Fibroblast of upper back skin (primary cell): ENCODE results near the gene ADAMTS16.
A peak's percentile ranks its signal among the peaks of the same experiment; 100 is the strongest.

ENCODE experiments used
- DNase-seq: peaks from one replicate; pipeline ENCODE4 v3.0.0-alpha.2; 2013

The ADAMTS16 gene

DNA sequence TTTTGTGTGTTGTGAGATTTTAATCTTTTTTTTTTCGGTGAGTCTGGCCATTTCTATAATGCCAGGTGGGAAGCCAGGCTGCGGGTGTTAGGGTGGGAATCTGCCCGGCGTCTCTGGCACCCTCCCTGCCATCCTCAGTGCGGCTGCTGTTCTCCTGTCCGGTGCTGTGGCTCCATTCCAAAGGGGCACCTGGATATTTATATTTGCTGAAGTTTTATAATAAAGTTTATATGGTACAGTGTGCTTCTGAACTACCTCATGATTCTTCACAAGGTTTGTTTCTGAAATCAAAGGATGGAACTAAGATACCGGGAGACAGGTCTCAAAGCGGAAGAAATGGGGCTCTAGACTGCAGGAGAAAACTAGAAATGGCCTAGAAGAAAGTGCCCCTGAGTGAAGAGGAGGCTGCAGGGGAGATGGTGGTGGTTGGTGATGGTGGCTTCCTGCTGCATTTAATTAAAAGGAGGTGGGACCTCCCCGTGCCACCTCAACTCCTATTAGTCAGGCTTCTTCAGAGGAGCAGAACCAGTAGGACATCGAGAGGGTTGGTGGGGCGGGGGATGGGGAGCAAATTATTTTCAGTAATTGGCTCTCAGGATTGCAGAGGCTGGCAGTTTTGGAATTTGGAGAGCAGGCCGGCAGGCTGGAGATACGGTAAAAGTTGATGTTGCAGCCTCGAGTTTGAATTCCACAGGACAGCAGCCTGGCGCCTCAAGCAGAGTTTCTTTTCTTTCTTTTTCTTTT lies 180.1 kb downstream of the ADAMTS16 start:
- no peak for DNase-seq

DNA sequence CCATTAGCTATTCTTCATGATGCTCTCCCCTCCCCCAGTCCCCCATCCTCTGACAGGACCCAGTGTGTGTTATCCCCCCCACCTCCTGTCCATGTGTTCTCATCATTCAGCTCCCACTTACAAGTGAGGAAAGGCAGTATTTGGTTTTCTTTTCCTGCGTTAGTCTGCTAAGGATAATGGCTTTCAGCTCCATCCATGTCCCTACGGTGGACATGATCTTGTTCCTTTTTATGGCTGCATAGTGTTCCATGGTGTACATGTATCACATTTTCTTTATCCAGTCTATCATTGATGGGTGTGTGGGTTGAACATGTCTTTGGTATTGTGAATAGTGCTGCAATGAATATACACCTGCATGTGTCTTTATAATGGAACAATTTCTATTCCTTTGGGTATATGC lies 181.0 kb downstream of the ADAMTS16 start:
- no peak for DNase-seq

DNA sequence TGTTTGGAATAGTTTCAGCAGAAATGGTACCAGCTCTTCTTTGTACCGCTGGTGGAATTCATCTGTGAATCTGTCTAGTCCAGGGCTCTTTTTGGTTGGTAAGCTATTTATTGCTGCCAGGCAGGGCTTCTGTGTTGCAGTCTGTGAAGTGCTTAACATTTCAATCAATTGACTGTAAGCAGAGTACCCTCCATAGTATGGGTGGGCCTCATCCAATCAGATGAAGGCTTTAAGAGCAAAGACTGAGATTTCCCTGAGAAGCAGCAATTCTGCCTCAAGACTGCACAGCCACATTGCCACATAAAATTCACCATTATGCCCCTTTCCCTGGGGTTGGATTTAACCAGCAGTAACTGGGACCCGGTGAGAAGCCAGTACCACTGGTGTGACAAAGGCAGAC lies 183.4 kb downstream of the ADAMTS16 start:
- DNase-seq = no peak

DNA sequence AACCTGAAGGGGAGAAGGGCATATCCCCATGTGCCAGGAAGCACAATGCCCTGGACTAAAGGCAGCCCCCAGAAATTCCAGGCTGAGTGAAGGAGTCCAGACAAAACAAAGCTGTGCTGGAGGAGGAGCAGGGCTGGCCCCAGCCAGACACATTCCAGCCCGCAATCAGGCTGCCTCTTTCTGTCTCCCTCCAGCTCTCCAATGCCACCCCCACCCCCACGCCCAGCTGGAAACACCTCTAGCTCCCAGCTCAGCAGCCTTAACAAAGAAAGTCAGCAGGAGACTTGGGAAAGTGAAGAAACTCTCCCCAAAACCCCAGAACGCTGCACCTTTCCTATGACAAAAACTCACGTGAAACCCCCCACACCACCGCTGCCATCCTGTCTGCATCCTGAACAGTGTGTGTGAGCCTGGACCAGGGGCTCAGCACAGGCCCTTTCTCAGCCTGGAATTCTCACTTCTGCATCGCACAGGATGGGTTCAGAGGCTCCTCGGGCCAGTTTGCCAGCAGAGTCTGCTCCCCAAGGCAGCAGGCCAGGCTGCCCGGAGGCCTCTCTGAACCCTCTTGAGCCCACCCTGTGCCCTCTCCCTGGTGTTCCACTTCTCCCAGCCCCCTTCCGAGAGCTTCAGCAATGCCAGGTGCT lies 186.1 kb downstream of the ADAMTS16 start:
- DNase-seq = peak; percentile 59

DNA sequence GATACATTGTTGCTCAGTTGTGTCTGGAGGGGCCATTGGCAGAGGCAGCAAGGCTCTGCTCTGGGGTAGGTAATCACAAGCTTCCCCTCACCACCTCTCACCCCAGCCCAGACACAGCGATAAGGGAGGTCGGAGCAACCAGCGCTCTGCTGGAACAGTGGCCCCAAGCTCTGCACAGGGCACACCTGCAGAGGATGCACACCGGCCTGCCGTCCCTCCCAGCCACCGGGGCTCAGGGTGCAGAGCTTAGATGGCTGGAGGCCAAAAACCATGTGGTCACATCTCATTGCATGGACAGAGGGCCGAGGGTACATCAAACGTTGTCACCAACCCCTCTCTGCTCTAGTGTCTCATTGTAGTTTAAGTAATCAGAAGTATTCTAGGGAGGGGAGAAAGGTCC lies 187.0 kb downstream of the ADAMTS16 start:
- no peak for DNase-seq

DNA sequence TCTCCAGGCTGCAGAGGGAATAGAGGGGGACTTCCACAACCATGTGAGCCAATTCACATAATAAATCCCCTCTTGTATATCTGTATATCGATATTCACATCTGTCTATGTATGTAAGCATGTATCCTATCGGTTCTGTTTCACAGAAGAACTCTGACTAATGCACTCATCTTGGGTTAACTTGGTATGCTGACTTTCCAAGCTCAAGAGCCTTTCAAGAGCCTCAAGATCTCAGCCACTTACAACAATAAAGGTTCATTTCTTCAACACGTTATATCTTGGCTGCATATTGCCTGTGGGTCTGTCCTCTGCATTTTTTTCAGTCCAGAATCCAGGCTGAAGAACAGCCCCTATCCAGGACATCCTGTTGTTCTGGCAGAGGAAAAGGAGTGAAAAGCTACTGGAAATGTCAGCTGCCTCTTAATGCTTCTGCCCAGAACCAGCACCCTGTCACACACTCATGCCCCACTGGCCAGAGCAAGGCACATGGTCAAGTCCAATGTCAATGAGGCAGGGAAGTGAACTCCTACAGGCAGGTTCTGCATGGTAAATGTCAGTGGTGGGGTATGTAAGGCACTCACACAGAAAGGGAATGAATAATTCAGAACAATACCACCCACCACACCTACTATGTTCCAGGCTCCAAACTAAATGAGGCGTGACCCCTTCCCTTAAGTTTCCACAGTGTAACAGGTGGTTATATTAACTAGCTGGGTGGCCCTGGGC lies 190.8 kb downstream of the ADAMTS16 start:
- DNase-seq = no peak

DNA sequence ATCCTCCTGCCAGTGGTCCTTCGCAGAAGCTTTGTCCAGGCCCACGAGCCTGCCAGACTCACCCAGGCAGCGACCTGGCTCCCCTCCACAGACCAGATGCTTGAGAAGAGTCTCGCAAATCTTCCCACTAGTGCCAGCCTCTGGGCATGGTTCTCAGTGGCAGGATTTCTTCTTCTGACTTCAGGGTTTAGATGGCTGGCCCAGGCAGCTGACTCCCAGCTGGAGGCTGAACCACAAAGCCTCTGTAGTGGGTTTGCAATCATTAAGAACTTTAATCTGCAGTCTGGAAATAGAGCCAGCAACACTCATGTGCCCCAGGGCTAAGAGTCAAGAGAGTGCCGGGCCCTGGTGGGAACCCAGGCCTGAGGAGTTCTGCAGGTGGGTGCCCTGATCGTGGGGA lies 191.7 kb downstream of the ADAMTS16 start:
- DNase-seq = no peak

DNA sequence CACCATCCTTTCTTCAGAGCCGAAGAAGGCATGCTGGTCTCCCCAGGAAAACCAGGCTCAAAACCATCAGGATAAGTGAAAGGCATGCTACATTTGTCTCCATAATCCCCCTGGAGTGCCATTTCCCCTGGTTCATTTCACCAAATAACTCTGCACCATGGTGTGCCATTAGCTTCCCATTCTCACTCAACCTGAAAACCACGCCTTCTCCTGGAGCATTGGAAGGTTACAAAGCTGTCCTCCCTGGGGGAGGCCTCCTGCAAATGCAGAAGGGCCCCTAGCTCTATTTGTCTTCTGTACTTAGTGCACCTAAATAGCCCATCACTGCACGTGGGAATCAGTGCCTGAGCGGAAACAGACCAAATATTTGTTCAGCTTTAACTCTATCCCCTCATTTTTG lies 192.2 kb downstream of the ADAMTS16 start:
- DNase-seq = no peak

DNA sequence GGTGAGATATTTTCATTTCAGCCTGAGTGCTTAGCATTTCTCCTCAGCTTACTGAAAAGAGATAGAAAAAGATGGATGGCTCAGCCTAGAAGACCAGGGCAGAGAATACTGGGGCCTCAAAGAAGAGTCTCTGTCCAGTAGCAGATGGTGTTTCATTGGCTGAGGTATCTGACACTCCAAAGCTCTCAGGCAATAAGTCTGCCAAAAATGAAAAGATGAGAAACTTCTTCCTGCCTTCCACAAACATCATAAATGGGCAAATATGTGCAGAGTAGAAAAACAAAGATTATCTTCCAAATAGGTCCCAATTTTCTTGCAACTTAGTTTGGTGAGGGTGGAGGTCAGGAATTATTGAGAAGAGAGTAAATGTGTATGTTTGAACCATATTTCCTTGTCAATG lies 195.0 kb downstream of the ADAMTS16 start:
- DNase-seq = peak; percentile 48

DNA sequence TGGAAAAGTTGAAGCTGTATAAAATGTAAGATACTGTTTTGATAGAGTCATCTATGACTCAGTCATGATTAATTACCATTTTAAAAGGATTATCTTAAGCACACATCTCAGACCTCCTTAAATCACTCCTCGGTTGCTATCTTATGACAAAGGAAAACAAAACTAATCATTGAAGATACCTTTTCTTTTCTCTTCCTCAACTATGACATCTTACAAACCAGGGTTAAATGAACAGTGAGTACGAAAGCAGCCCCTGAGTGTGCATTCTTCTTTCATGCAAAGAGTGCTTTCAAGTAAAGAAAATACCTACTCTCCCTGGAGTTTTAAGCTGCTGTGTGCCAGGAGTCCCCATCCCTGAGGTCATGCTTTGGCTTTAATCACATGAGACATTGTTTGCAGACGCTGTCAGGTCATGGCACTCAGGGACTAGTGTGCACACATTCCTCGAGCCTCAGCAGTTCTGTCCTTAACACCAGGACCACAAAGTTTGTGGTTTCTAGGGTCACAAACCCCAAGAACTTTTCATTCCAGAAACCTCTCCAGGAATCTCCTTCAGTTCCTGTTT lies 195.7 kb downstream of the ADAMTS16 start:
- peak; percentile 82 for DNase-seq

DNA sequence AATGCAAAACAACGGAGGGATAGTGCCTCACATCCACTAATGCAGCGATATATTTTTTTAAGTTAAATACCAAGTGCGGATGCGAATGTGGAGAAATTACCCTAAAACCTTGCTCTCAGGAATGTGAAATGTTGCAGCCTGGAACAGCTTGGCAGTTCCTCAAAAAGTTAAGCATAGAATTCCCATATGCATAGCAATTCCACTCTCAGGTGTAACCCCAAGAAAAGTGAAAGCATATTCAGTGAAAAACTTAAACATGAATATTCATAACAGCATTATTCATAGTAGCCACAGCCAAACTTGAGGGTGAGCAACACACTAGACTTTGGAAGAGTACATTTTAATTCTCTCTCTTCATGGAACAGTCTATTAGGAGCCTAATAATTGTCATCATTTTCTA lies 199.1 kb downstream of the ADAMTS16 start:
- DNase-seq = no peak

DNA sequence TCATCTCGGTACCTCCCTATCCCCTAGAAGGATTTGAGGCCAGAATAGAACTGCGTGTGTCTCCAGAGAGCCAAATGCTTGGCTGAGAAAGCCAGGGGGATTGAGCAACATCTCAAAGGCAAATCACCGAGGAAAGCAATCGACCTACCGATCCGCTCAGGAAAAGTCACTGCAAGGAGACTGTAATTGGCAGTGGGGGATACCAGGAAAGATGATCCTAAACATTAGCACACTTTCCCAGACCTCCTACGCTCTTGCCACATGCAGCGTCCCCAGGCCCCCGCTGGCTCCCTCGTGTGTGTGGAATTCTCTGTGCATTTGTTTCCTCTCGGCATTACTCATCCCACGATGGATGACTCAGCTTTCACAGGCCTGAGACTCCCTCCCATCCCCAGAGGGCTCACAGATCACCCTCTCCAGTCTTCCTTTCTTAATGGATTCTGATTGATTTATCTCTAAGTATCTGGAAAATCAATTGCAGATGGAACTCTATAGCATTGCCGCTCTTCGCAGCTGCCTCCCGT lies 200.1 kb downstream of the ADAMTS16 start:
- peak; percentile 99 for DNase-seq

DNA sequence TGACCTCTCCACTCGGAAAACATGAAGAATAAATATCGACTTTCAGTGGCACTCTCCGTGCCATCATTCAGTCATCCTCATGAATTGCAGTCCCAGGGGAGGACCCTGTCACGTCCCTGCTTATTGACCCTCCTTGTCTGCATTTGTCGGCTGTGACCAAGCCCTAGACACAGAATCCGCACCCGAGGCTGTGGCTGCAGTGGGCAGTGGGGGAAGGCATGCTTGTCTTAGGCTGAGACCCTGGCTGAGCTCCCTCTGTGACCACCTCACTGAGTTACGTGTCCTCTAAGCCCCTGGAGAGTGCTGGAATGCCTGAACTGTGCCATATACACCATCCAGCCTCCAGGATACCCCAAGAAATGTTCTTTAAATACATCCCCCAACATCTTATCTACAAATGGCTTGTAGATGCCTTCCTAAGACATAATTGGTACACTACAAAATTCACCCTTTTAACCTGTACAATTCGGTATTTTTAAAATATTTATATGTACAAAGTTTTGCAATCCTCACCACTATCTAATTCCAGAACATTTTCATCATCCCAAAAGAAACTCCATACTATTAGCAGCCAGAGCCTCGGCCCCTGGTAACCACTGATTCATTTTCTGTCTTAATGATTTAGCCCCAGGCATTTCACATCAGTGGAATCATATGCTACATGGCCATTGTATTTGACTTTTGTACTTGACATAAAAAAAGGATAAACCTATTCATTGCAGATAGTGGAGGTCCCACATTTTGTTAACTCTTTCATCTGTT lies 201.6 kb downstream of the ADAMTS16 start:
- DNase-seq = peak; percentile 82

DNA sequence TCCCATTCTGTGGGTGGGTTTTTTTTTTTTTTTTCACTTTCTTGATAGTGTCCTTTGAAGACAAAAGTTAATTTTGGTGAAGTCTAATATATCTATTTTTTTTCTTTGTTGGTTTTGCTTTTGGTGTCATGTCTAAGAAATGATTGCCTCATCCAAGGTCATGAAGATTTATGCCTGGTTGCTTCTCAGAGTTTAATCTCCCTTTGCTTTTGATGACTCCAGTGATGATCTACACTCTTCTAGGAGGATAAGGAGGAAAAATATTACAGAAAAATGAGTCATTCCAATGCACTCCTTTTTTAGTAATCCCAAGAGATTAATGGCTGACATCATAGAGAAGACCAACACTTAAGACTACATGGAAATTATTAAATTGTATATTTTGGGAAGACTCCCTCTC lies 202.7 kb downstream of the ADAMTS16 start:
- peak; percentile 88 for DNase-seq

DNA sequence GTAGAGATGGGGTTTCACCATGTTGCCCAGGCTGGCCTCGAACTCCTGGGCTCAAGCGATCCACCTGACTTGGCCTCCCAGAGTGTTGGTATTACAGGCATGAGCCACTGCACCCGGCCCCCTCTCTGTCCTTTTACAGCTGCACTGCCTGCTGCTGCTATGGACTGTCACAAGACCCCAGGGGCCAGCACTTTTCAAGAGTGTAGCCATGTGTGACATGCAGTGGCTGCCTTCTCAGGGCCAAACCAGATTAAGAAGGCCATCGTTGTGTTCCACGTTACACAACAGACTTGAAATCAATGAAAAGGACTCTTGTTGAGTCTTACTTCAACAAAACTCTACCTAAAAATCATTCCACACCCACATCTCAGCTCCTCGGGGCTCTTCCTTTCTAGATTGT lies 203.4 kb downstream of the ADAMTS16 start:
- no peak for DNase-seq

DNA sequence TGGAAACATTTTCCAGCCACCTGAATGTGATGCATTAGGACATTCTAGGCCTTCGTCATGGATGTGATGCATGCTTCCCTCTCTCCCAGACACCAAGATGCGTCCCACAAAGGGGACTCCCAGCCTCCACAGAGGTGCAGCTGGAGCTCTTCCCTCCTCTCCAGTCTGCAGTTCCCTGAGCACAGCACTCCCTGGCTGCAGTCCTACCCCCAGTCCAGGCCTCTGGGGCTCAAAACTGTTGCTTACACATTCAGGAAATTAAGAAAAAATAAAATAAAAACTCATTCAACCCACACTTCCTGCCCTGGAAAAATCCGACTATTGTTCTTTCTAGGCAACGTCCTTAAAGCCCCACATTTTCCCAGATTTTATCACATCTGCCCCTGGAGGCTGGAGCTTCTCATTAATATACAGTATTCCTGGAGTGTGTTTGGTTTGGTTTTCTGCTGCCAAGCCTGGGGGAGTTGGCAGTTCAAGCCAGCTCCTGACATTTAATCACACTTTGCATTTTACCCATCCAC lies 204.0 kb downstream of the ADAMTS16 start:
- no peak for DNase-seq

DNA sequence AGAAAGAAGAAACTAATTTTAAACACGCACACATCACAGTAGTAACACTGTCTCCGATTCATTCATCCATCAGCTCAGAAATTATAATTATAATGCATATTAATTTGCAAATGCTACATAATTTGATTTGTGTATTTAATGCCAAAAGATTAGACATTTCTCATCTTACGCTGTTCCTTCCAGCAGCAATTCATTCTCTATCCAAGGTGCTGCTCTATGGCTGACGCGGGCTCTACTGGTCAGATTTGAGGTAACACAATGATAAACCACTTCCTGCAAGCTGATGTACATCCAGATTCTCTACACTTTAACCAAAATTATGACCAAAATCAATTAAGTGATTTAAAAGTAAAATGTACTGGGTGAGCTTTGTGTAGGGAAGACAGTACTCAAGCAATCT lies 204.5 kb downstream of the ADAMTS16 start:
- no peak for DNase-seq

DNA sequence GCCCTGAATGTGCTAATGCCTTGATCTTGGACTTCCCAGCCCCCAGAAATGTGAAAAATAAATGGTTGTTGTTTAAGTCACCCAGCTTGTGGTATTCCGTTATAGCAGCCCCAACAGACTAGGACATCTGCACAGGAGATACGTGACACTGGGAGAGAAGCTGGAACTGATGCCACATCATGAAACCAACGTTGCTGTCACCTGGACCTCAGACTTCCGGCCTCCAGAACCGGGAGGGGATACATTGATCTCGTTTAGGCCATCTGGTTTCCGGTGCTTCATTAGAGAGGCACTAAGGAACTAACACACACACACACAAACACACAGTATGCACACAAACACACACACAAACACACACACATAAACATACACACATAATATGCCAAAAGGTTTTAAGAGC lies 207.3 kb downstream of the ADAMTS16 start:
- no peak for DNase-seq

DNA sequence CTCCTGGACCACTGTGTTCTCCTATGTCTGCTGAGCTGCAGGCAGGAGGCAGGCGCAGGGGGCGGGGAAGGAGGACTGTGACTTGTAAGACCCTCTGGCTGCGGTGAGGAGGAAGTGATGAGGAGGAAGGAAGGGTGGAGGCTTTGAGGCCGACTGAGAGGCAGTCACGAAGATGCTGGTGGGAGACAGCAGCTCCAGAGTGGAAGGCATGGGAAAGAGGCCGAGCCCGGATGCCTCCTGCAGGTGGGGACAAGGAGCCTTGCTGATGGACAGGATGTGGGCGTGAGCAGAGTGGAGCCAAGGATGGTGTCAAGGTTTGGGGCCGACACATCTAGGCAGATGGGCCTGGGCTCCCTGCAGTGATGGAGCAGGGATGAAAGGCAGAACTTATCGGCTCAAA lies 208.0 kb downstream of the ADAMTS16 start:
- no peak for DNase-seq

DNA sequence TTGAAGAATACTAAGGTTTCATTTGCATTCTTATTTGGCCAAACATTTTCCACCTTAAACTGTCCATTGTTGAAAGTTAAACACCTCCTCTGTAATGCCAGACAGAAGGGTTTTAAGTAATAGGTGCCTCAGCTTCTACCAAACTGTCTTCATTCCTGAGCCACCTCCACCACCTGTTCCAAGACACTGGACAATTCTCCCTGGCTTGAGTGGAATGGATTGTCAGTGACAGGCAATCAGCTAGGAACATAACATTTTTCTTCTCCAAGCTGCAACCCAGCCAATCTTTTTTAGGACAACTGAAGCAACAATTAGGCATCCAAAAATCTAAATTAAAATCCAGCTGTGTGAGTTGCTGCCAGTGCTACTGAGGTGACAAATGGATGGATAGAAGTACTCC lies 208.4 kb downstream of the ADAMTS16 start:
- no peak for DNase-seq

DNA sequence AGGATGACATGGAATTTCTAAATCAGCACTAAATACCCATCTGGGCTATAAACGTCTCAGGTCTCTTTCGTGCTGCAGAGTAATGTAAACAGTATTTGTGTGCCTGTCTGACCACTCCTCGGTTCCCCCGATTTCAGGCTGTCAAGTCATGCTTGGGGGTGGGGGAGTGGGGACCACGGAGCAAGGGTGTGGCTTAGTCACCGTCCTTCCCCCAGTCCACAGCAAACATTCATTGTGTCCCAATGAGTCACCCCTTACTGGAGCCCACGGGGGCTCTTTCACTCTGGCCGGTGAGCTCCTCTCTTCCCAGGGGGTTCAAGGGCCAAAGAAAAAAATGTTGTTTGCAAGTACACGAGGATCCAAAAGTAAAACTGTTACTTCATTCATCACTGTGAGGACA lies 210.0 kb downstream of the ADAMTS16 start:
- DNase-seq = peak; percentile 71

DNA sequence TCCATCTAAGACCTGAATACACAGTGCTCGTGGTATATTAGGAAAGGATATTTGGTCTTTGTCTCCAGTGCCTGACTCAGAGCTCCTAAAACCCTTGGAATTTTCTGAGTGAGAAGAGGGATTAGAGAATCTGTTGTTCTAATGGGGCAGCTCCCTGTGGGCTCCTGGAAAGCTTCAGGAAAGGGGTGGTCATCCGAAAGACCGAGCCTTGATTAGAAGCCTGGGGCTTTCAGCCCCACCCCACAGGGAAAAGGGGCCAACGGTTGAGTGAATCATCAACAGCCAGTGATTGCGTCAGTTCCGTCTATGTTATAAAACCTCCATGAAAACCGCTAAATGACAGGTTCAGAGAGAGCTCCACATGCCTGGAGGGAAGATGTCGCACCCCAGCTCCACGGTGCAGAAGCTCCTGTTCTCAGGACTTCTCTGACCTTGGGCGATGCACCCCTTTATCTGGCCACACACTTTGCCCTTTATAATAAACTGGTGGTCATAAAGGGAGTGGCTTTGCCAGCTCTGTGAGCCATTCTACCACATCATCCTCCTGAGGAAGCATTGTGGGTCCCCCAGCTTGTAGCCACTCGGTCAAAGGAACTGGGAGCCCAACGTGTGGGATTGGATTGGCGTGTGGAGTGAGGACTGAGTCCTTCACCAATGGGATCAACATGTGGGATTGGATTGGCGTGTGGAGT lies 211.3 kb downstream of the ADAMTS16 start:
- DNase-seq = peak; percentile 86
